Esophagus muscularis mucosa (tissue), 3 donors: ENCODE data around the gene RABEPK.

Source experiments
- CTCF ChIP-seq, 3 experiments: fragments of 200-600 bp in 2 of 3; fragments of 450-650 bp in 1 of 3; sonication (generic) in 2 of 3; IDR thresholded peaks; one replicate each; pipeline ENCODE4 v1.5.1; 2017 to 2019; ENCODE audit warnings: antibody characterized with exemption in 3 of 3, mild to moderate bottlenecking in 2 of 3, moderate library complexity in 1 of 3
- POLR2A ChIP-seq: fragments of 450-650 bp; IDR thresholded peaks from one replicate; pipeline ENCODE4 v1.6.1; 2017; ENCODE audit warnings: antibody characterized with exemption, moderate library complexity, mild to moderate bottlenecking, low read depth
- POLR2AphosphoS5 ChIP-seq, 2 donors: sonication (generic); formaldehyde crosslinking; IDR thresholded peaks; one replicate each; pipeline ENCODE4 v1.6.1; 2017; ENCODE audit warnings: antibody characterized with exemption in 2 of 2

- TF ChIP-seq CTCF (IDR thresholded peaks at IDR 0.05) (no peak), POLR2AphosphoS5 (IDR thresholded peaks at IDR 0.05) (no peak), POLR2A (no peak)
These were observed 70.7 kb downstream of the RABEPK start for GRCh38 chr9:125271081-125271480.
